Peyer's patch (tissue), 4 donors: ENCODE data around the gene GALC. TPM values are rescaled to one million over a fixed set of nuclear protein-coding genes. Genes with fewer than 3 reads are reported as not detected.

ENCODE experiments used
- DNase-seq, 3 donors: peaks; one replicate each; pipeline ENCODE4 v3.0.0-alpha.2; 2017 to 2019
- H3K27ac ChIP-seq, 4 donors: fragments of 200-600 bp; sonication (generic); one replicate each; pipeline ENCODE4 v1.5.1; 2016 to 2019
- H3K27me3 ChIP-seq, 2 donors: fragments of 200-600 bp; sonication (generic); one replicate each; pipeline ENCODE4 v1.5.1; 2019
- H3K36me3 ChIP-seq, 3 donors: fragments of 200-600 bp; sonication (generic); one replicate each; pipeline ENCODE4 v1.5.1; 2016 to 2019
- H3K4me1 ChIP-seq, 4 donors: fragments of 200-600 bp; sonication (generic); one replicate each; pipeline ENCODE4 v1.5.1; 2016 to 2019
- H3K4me3 ChIP-seq, 4 donors: fragments of 200-600 bp; sonication (generic); 1 replicate in 3 of 4; 2 replicates in 1 of 4; pipeline ENCODE4 v1.5.1; 2016 to 2019; ENCODE audit warnings: mild to moderate bottlenecking in 1 of 4
- H3K9me3 ChIP-seq, 4 donors: fragments of 200-600 bp; sonication (generic); one replicate each; pipeline ENCODE4 v1.5.1; 2016 to 2019; ENCODE audit warnings: mild to moderate bottlenecking in 1 of 4
- POLR2A ChIP-seq, 2 donors: fragments of 450-650 bp; IDR thresholded peaks; one replicate each; pipeline ENCODE4 v1.5.1; 2017; ENCODE audit warnings: antibody characterized with exemption in 2 of 2, mild to moderate bottlenecking in 2 of 2, moderate library complexity in 2 of 2
- total RNA-seq, 4 donors: library from RNA; depleted of rRNA; stranded (reverse); fragments of >200 nt; gene quantifications; one replicate each; pipeline ENCODE4 v1.1.0, GENCODE V29; 2016
- TF ChIP-seq, protein P1 (sequence below), 6 experiments: fragments of 450-650 bp in 4 of 6; fragments of 200-600 bp in 2 of 6; sonication (generic) in 1 of 6; IDR thresholded peaks; one replicate each; pipeline ENCODE4 v1.5.1; 2017 to 2019; ENCODE audit warnings: antibody characterized with exemption in 6 of 6, mild to moderate bottlenecking in 3 of 6, moderate library complexity in 1 of 6

Gene GALC
- total RNA-seq, 4 donors from 2014 or later, result 8.3 to 47.6 (median 42.3) TPM

DNA sequence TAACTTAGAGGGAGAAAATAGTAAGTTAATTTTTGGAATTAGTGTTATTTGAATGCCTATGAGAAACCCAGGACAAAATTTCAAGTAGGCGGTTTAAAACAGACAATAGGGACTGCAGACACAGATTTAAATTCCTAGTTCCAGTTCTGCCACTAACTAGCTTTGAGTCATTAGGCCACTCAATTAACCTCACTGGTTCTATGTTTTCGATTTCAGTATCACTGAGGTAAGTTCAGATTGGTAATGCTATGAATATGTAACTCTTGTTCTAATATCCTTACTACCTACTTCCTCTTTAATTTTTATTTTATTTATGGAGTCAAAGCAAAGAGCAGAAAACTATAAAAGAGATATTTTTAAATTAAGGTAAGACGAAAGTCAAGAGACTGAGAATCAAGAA is 52.6 kb downstream of the GALC start:
- TF ChIP-seq, protein P1, sequence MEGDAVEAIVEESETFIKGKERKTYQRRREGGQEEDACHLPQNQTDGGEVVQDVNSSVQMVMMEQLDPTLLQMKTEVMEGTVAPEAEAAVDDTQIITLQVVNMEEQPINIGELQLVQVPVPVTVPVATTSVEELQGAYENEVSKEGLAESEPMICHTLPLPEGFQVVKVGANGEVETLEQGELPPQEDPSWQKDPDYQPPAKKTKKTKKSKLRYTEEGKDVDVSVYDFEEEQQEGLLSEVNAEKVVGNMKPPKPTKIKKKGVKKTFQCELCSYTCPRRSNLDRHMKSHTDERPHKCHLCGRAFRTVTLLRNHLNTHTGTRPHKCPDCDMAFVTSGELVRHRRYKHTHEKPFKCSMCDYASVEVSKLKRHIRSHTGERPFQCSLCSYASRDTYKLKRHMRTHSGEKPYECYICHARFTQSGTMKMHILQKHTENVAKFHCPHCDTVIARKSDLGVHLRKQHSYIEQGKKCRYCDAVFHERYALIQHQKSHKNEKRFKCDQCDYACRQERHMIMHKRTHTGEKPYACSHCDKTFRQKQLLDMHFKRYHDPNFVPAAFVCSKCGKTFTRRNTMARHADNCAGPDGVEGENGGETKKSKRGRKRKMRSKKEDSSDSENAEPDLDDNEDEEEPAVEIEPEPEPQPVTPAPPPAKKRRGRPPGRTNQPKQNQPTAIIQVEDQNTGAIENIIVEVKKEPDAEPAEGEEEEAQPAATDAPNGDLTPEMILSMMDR (IDR thresholded peaks at IDR 0.05), result no peak
- TF ChIP-seq POLR2A (IDR thresholded peaks at IDR 0.05), result no peak
- Histone ChIP-seq H3K4me1 (no peaks in the 10 kb centered on the region), H3K27ac (no peak overlapping the region), H3K36me3 (peaks cover 0 to 52% (median 0%) of the 10 kb centered on the region in 3 donors), H3K4me3 (no peak overlapping the region), H3K9me3 (no peaks in the 10 kb centered on the region), H3K27me3 (no peaks in the 10 kb centered on the region)
- no peak for DNase-seq

DNA sequence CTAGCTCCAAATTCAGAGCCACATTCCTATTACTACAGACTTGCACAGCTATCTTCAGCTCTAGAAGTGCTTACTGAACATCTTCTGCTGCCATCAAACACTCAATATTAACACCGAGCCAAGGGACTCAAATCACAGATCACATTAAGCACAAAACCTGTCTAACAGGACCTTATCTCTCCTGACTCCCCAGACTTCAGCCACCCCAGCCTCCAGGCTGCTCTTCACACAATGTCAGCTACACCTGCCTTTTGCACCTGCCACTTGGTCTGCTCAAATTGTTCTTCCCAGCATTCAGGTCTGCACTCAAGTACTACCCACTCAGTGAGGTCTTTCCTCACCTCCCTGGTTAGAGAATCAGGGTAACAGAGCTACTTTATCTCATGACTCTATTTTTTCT is 57.1 kb downstream of the GALC start:
- peaks cover 0 to 31% (median 0%) of the 10 kb centered on the region in 3 donors for H3K36me3 ChIP-seq
- H3K27ac ChIP-seq, result no peak overlapping the region
- TF ChIP-seq, protein P1 (IDR thresholded peaks at IDR 0.05), result no peak
- TF ChIP-seq POLR2A (IDR thresholded peaks at IDR 0.05), result no peak
- H3K9me3 ChIP-seq, result no peaks in the 10 kb centered on the region
- no peaks in the 10 kb centered on the region for H3K27me3 ChIP-seq
- no peak for DNase-seq
- H3K4me3 ChIP-seq, result no peak overlapping the region
- no peaks in the 10 kb centered on the region for H3K4me1 ChIP-seq

DNA sequence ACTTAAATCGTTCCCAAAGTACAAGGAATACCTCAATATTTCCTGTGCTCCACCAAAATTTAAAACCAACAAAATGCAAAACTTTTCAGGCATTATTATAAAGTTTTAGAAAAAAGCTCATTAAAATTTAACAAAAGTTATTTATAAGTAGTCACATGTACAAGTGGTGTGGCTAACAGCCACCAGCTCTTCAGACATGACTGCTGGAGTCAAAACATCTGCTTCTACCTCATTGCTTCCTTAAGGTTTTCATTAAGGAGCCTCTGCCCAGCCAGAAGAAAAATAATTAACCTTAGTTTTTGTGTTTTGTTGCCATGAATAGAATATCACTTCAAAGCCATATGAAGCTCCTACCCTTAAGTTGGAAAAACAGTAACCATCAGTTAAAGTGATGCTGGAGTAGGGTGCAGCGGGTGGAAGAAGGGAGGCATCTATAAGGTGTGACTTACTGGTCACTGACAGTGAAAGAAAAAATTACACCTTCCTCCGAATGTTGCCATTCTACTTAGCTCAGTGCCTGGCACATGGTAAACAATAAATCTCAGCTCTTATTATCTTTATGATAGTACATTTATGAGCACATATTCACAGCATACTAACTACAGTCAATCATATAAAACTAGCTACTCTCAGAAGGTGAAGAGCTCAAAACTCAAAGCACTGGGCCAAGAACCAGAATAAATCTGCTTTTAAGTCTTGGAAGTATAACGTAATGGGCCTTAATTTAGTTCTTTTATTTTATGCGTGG is 57.7 kb downstream of the GALC start:
- H3K9me3 ChIP-seq, result no peaks in the 10 kb centered on the region
- TF ChIP-seq, protein P1 (IDR thresholded peaks at IDR 0.05), result no peak
- no peak for TF ChIP-seq POLR2A (IDR thresholded peaks at IDR 0.05)
- H3K27ac ChIP-seq, result no peak overlapping the region
- no peaks in the 10 kb centered on the region for H3K4me1 ChIP-seq
- DNase-seq, result no peak
- peaks cover 0 to 25% (median 0%) of the 10 kb centered on the region in 3 donors for H3K36me3 ChIP-seq
- H3K4me3 ChIP-seq, result no peak overlapping the region
- no peaks in the 10 kb centered on the region for H3K27me3 ChIP-seq

DNA sequence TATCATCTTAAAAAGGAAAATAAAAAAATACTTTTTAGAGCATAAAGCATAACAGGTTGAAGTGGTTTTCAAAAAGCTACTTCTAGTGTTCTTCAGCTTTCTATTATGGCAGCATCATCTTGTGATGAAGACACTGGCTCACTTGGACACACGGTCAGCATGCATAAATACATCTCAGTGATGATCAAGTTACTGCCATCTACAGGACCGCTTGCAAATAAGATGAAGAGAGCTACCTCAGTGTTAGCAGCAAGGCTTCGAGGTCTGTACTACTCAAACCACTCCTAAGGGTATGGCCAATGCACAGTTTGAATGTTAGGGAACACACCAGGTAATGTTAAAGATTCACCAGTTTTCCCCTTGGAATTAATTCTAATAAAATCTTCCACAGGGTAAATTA is 58.8 kb downstream of the GALC start:
- H3K27ac ChIP-seq, result no peak overlapping the region
- no peak for DNase-seq
- no peaks in the 10 kb centered on the region for H3K4me1 ChIP-seq
- no peaks in the 10 kb centered on the region for H3K27me3 ChIP-seq
- H3K4me3 ChIP-seq, result no peak overlapping the region
- H3K36me3 ChIP-seq, result peaks cover 0 to 14% (median 0%) of the 10 kb centered on the region in 3 donors
- TF ChIP-seq, protein P1 (IDR thresholded peaks at IDR 0.05), result no peak
- TF ChIP-seq POLR2A (IDR thresholded peaks at IDR 0.05), result no peak
- no peaks in the 10 kb centered on the region for H3K9me3 ChIP-seq

DNA sequence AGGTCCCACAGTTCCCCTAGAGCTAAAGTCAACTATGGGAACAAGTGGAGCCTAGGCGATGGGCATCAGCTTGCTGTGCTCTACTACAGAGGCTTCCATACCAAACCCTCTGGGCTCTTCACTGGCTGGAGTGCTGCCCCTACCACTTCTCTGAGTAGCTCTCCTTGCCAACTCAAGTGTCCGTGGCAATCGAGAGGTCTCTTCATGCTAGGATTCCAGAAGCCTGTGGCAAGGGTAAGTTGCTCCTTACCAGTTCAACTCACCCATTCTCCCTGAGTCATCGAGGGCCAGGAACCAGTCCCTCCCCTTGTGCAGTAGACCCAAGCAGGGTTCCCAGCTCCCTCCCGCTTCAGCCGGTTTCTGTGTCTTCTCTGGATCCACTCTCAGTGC is 76.1 kb downstream of the GALC start:
- no peaks in the 10 kb centered on the region for H3K4me1 ChIP-seq
- TF ChIP-seq POLR2A (IDR thresholded peaks at IDR 0.05), result no peak
- TF ChIP-seq, protein P1 (IDR thresholded peaks at IDR 0.05), result no peak
- DNase-seq, result no peak
- no peak overlapping the region for H3K4me3 ChIP-seq
- no peaks in the 10 kb centered on the region for H3K9me3 ChIP-seq
- no peaks in the 10 kb centered on the region for H3K36me3 ChIP-seq
- H3K27ac ChIP-seq, result no peak overlapping the region
- H3K27me3 ChIP-seq, result no peaks in the 10 kb centered on the region
